ENCODE measurements around the gene RPL5. TPM values are rescaled to one million over a fixed set of nuclear protein-coding genes. Genes with fewer than 3 reads are reported as not detected.

The RPL5 gene
- total and polyA plus RNA-seq, 9 of the 15 experiments (the other 6 are each of a cell fraction or from before 2014, with no cell fraction given): 1,467 to 4,252 (median 2,454) TPM

DNA sequence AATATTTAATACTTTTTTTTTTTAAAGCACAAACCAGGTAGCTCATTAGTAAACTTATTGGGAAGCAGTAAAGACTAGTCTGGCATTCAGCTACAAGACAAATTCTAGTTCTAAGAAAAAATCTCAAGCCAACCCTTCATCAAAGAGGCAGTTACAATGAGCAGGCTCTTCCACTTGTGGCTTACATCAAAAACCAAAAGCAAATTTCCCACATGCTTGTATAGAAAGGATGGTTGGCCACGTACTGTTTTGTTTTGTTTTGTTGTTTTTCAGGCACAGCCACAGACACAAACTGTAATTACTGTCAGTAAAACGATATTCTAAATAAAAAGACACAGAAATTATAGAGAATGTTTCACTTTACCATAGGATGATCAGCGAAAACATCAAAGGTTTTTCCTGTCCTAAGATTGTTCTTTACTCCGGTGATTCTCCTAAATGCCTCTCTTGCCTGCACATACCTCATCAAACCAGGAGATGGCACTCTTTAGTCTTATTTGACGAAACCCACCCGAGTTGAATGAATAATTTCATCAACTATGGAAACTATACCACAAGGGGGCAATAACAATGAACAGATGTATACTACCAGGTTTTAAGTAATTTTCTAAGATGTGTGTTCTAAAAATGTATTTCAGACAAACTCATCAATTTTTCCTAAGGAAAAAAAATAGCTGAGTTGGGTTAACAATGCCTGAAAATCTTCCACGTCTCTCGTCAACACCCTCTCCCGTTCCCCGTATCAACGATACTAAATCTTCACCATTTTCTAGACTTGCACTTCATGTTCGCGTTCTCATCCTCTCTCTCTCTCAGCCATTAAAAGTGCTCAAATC, 26.9 kb downstream of the RPL5 start (continued):
- TF ChIP-seq, protein P1, sequence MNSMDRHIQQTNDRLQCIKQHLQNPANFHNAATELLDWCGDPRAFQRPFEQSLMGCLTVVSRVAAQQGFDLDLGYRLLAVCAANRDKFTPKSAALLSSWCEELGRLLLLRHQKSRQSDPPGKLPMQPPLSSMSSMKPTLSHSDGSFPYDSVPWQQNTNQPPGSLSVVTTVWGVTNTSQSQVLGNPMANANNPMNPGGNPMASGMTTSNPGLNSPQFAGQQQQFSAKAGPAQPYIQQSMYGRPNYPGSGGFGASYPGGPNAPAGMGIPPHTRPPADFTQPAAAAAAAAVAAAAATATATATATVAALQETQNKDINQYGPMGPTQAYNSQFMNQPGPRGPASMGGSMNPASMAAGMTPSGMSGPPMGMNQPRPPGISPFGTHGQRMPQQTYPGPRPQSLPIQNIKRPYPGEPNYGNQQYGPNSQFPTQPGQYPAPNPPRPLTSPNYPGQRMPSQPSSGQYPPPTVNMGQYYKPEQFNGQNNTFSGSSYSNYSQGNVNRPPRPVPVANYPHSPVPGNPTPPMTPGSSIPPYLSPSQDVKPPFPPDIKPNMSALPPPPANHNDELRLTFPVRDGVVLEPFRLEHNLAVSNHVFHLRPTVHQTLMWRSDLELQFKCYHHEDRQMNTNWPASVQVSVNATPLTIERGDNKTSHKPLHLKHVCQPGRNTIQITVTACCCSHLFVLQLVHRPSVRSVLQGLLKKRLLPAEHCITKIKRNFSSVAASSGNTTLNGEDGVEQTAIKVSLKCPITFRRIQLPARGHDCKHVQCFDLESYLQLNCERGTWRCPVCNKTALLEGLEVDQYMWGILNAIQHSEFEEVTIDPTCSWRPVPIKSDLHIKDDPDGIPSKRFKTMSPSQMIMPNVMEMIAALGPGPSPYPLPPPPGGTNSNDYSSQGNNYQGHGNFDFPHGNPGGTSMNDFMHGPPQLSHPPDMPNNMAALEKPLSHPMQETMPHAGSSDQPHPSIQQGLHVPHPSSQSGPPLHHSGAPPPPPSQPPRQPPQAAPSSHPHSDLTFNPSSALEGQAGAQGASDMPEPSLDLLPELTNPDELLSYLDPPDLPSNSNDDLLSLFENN (IDR thresholded peaks at IDR 0.05; ENCODE audit: low read depth in 2 of 2, low read length in 2 of 2): no peak
- TF ChIP-seq, protein P2, sequence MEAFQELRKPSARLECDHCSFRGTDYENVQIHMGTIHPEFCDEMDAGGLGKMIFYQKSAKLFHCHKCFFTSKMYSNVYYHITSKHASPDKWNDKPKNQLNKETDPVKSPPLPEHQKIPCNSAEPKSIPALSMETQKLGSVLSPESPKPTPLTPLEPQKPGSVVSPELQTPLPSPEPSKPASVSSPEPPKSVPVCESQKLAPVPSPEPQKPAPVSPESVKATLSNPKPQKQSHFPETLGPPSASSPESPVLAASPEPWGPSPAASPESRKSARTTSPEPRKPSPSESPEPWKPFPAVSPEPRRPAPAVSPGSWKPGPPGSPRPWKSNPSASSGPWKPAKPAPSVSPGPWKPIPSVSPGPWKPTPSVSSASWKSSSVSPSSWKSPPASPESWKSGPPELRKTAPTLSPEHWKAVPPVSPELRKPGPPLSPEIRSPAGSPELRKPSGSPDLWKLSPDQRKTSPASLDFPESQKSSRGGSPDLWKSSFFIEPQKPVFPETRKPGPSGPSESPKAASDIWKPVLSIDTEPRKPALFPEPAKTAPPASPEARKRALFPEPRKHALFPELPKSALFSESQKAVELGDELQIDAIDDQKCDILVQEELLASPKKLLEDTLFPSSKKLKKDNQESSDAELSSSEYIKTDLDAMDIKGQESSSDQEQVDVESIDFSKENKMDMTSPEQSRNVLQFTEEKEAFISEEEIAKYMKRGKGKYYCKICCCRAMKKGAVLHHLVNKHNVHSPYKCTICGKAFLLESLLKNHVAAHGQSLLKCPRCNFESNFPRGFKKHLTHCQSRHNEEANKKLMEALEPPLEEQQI (IDR thresholded peaks at IDR 0.05): no peak; the same call in 1 of the 2 replicates
- no peak for TF ChIP-seq BCOR (IDR thresholded peaks at IDR 0.05)
- no peak for TF ChIP-seq FOXA3 (CRISPR knock-in tag; conservative IDR thresholded peaks at IDR 0.05 in 1 of 2, IDR thresholded peaks at IDR 0.05 in 1 of 2)
- TF ChIP-seq ZNF551 (CRISPR knock-in tag; IDR thresholded peaks at IDR 0.05): no peak
- TF ChIP-seq GTF2F1 (IDR thresholded peaks at IDR 0.05; ENCODE audit: low read depth, low read length): no peak
- no peak for TF ChIP-seq CBX5 (IDR thresholded peaks at IDR 0.05; ENCODE audit: borderline replicate concordance, low read depth)
- TF ChIP-seq PHB (CRISPR knock-in tag; IDR thresholded peaks at IDR 0.05): no peak
- no peak for TF ChIP-seq NR3C1 (CRISPR knock-in tag; IDR thresholded peaks at IDR 0.05)
- no peak for TF ChIP-seq ZNF282 (CRISPR knock-in tag; IDR thresholded peaks at IDR 0.05)
- TF ChIP-seq, protein P3, sequence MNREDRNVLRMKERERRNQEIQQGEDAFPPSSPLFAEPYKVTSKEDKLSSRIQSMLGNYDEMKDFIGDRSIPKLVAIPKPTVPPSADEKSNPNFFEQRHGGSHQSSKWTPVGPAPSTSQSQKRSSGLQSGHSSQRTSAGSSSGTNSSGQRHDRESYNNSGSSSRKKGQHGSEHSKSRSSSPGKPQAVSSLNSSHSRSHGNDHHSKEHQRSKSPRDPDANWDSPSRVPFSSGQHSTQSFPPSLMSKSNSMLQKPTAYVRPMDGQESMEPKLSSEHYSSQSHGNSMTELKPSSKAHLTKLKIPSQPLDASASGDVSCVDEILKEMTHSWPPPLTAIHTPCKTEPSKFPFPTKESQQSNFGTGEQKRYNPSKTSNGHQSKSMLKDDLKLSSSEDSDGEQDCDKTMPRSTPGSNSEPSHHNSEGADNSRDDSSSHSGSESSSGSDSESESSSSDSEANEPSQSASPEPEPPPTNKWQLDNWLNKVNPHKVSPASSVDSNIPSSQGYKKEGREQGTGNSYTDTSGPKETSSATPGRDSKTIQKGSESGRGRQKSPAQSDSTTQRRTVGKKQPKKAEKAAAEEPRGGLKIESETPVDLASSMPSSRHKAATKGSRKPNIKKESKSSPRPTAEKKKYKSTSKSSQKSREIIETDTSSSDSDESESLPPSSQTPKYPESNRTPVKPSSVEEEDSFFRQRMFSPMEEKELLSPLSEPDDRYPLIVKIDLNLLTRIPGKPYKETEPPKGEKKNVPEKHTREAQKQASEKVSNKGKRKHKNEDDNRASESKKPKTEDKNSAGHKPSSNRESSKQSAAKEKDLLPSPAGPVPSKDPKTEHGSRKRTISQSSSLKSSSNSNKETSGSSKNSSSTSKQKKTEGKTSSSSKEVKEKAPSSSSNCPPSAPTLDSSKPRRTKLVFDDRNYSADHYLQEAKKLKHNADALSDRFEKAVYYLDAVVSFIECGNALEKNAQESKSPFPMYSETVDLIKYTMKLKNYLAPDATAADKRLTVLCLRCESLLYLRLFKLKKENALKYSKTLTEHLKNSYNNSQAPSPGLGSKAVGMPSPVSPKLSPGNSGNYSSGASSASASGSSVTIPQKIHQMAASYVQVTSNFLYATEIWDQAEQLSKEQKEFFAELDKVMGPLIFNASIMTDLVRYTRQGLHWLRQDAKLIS (CRISPR knock-in tag; IDR thresholded peaks at IDR 0.05): no peak
- TF ChIP-seq GTF2E2 (tag; IDR thresholded peaks at IDR 0.05): no peak
- no peak for TF ChIP-seq ZNF57 (CRISPR knock-in tag; IDR thresholded peaks at IDR 0.05)
- TF ChIP-seq ZNF224 (CRISPR knock-in tag; IDR thresholded peaks at IDR 0.05): no peak
- TF ChIP-seq PHTF2 (CRISPR knock-in tag; IDR thresholded peaks at IDR 0.05): no peak
- TF ChIP-seq ELF1 (tag; IDR thresholded peaks at IDR 0.05): no peak
- no peak for TF ChIP-seq SMARCA4 (IDR thresholded peaks at IDR 0.05)

All from K562 (cell line).